ENCODE data around the gene PSMB7.

PSMB7 gene

GRCh38 chr9:124398191-124398935 is 16.9 kb downstream of the PSMB7 start:
- TF ChIP-seq ZFX (IDR thresholded peaks at IDR 0.05; ENCODE audit: borderline replicate concordance): no peak
- TF ChIP-seq, protein P1, sequence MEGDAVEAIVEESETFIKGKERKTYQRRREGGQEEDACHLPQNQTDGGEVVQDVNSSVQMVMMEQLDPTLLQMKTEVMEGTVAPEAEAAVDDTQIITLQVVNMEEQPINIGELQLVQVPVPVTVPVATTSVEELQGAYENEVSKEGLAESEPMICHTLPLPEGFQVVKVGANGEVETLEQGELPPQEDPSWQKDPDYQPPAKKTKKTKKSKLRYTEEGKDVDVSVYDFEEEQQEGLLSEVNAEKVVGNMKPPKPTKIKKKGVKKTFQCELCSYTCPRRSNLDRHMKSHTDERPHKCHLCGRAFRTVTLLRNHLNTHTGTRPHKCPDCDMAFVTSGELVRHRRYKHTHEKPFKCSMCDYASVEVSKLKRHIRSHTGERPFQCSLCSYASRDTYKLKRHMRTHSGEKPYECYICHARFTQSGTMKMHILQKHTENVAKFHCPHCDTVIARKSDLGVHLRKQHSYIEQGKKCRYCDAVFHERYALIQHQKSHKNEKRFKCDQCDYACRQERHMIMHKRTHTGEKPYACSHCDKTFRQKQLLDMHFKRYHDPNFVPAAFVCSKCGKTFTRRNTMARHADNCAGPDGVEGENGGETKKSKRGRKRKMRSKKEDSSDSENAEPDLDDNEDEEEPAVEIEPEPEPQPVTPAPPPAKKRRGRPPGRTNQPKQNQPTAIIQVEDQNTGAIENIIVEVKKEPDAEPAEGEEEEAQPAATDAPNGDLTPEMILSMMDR (IDR thresholded peaks at IDR 0.05): no peak
- no peak overlapping the region for H3K27ac ChIP-seq

DNA sequence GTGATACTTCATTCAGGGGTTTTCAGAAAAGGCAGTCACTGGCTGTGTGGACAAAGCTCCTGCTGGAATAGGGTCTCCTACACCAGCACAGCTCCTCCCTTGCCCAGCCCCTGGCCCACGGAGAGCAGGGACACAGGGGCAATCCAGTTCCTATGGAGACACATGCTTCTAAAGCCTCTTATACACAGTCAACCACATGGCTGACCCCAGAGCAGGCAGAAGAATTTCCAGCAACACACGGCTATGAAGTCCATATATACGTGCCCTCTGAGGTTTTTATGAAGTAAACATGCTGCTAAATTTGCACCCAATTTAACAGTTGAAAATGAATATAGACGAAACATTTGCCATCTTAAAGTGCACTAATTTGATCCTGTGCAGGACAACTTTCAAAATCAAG is 19.4 kb downstream of the PSMB7 start:
- TF ChIP-seq ZFX (IDR thresholded peaks at IDR 0.05; ENCODE audit: borderline replicate concordance): no peak
- TF ChIP-seq, protein P1 (IDR thresholded peaks at IDR 0.05): no peak
- no peak overlapping the region for H3K27ac ChIP-seq

- H3K27ac ChIP-seq: no peak overlapping the region
- TF ChIP-seq ZFX (IDR thresholded peaks at IDR 0.05; ENCODE audit: borderline replicate concordance): no peak
Measured at GRCh38 chr9:124394596-124394995, 20.6 kb downstream of the PSMB7 start.

- H3K27ac ChIP-seq: no peak overlapping the region
- TF ChIP-seq ZFX (IDR thresholded peaks at IDR 0.05; ENCODE audit: borderline replicate concordance): no peak
- TF ChIP-seq, protein P1 (IDR thresholded peaks at IDR 0.05): no peak
Measured at GRCh38 chr9:124394167-124394566, 21.1 kb downstream of the PSMB7 start.

- no peak overlapping the region for H3K27ac ChIP-seq
- TF ChIP-seq, protein P1 (IDR thresholded peaks at IDR 0.05): peak; percentile 35; the same call in 1 of the 2 replicates
- TF ChIP-seq ZFX (IDR thresholded peaks at IDR 0.05; ENCODE audit: borderline replicate concordance): no peak
Measured at GRCh38 chr9:124392871-124393460, 22.3 kb downstream of the PSMB7 start.

- no peak for TF ChIP-seq ZFX (IDR thresholded peaks at IDR 0.05; ENCODE audit: borderline replicate concordance)
- TF ChIP-seq, protein P1 (IDR thresholded peaks at IDR 0.05): no peak
- no peak overlapping the region for H3K27ac ChIP-seq
Measured at GRCh38 chr9:124392254-124392870, 22.9 kb downstream of the PSMB7 start.

DNA sequence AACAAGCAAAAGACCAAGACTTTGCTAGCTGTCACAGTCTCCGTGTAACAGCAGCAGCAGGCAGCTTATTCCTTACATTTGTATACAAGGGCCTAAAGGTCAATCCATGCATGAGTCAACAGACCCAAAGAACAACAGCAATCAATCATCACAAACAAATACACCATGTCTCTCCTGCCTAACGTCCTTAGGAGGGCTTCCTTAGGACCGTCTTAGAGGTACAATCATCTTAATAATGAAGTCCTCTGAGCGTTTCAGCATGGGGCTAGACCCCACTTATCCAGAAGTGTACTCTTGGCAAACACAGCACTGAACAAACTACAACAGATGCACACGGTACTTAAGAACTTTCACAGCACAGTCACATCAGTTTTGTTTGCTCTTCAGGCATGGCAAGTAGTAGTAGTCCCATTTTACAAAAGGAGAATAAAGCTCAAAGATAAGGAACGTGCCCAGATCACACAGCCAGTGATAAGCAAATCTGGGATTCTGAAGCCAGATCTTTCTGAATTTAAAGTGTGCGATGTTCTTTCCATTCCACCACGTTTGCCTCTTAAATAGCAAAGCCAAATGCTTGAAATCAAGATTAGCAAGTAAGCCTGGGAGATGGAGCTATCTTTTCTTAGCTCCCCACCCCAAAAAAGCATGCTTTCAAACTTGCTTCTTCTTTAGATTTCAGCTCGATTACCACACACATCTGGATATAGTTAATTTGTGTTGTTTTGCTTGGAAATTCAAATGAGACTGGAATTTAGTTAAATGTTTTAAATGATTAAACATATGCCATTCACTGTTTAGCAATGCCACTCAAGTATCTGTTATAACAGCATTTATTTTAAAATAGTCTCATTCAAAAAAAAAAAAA is 24.2 kb downstream of the PSMB7 start:
- peak overlapping the region; percentile 29 for H3K27ac ChIP-seq
- no peak for TF ChIP-seq ZFX (IDR thresholded peaks at IDR 0.05; ENCODE audit: borderline replicate concordance)
- TF ChIP-seq, protein P1 (IDR thresholded peaks at IDR 0.05): no peak
